MM.1S (cell line): ENCODE measurements around the gene CRYBG3.

Experiments
- CTCF ChIP-seq: fragments of 300-600 bp; sonication (generic); IDR thresholded peaks from 2 replicates; pipeline ENCODE4 v1.5.1; 2016; ENCODE audit warnings: antibody characterized with exemption, low read length, mixed read lengths
- EZH2phosphoT487 ChIP-seq: fragments of 300-600 bp; sonication (generic); IDR thresholded peaks from 2 replicates; pipeline ENCODE4 v1.6.1; 2018; ENCODE audit warnings: antibody characterized with exemption, low read length

GRCh38 chr3:97841956-97842355 is 20.1 kb downstream of the CRYBG3 start:
- no peak for TF ChIP-seq CTCF
- TF ChIP-seq EZH2phosphoT487, result no peak
